Stimulated activated CD4-positive, alpha-beta T cell treated with anti-CD3 and anti-CD28 coated beads, Interleukin-15, amount 100 ng/mL, for 24 hours (primary cell): Measurements from ENCODE around the gene SEC16A.
A peak's percentile ranks its signal among the peaks of the same experiment; 100 is the strongest.

Experiments used
- DNase-seq: peaks from one replicate; pipeline ENCODE4 v3.0.0-alpha.2; 2020

Gene SEC16A

GRCh38 chr9:136517012-136517743 lies 34.3 kb upstream of the SEC16A start:
- DNase-seq, result no peak

DNA sequence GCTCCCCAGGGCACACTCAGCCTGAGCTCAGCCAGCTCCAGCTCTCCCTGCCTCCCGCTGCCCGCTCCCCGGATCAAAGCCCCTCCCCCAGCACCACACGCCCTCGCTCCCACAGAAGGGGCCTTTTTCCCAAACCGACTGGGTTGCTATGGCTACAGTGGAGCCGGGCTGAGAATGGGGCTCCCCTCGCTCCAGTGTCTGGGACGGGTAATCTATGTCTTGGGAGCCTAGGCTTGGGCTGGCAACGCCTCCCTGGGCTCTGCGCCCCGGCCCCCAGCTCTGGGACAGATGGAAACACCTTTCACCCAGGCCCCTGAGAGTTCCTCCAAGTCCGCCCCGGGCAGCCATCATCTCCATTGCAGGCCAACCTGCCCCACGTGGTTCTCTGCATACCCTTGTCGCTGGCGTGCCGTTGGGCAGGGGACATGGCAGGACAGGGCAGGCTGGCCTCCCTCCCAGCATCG lies 33.4 kb upstream of the SEC16A start:
- no peak for DNase-seq

DNA sequence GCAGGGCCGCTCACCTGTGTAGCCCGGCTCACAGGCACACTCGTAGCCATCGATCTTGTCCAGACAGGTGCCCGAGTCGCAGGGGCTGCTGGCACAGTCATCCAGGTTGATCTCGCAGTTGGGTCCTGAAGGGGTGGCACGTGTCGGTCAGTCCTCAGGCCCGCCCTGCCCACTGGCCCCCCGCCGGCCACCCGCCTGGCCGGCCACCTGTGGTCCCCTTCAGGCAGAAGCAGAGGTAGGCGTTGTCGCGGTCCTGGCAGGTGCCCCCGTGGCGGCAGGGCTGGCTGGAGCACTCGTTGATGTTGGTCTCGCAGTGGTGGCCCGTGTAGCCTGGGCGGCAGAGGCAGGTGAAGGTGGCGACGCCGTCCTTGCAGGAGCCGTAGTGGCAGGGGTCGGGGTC lies 32.4 kb upstream of the SEC16A start:
- no peak for DNase-seq

DNA sequence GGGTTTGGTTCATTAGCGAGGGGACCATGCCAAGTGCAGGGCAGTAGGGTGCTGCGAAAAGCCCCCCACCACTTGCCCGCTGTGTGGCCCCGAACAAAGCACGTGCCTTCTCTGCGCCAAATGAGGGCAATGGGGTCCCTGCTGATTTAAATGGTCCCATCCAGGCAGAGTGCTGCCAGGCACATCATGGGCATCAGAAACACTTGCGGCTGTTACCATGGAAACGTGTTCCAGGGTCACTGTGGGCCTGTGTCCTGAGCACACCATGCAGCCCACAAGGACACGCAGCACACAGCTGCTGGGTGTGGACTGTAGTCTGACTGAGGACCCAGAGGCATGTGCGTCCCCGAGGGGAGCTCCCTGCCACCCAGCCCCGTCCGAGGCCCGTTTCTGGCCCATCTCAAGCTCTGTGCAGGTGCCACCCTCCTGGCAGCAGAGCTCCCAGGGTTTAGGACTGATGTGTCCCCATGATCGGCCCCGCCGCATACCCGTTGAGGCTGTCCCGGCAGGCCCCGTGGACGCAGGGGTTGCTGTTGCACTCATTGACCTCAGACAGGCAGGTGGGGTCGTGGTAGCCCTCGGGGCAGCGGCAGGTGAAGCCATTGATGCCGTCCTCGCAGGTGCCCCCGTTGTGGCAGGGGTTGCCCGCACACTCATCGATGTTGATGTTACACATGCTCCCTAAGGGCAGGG lies 31.3 kb upstream of the SEC16A start:
- DNase-seq, result no peak

GRCh38 chr9:136513191-136513590 lies 30.4 kb upstream of the SEC16A start:
- DNase-seq, result no peak

- peak; percentile 33 for DNase-seq
Measured at GRCh38 chr9:136512651-136513071, 29.8 kb upstream of the SEC16A start.

DNA sequence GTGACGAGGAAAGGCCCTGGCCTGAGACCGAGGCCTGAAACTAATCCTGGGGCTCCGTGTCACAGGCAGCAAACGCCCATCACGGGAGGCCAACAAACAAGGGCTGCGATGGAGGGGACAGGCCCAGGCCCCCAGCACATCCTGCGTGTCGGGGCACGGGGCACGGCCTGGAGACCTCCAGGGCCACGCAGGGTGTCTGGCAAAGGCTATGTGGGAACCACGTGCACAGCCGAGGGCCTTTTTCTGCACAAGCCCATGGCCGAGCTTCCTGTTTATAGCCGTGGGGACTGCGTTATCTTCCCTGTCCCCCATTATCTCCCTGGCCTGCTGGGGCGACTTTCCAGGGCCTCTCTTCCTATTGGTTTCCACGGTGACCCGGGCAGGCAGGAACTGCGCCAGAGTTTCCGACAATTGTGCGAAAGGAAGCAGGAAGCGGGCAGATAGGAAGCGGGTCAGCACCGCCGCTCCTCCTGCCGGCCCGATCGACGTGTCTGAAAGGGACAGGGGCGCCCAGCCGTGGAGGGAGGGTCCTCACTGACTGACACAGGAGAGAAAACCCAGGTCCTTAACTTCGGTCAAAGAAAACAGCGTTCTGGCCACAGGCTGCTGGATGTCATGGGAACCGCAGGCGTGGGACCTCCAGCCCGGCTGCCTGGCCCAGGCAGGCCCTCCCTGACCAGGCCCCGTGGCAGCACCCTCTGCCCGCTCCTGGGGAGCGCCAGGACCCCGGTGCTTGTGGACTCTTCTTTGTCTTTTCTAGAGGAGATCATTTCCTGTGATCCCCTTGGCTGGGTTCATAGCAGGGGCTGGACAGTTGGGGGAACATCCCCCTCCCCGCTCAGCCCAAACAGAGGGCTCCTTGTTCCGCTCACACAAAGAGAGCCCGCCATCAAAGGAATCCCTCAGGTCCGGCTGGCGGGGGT lies 29.1 kb upstream of the SEC16A start:
- DNase-seq, result no peak

DNA sequence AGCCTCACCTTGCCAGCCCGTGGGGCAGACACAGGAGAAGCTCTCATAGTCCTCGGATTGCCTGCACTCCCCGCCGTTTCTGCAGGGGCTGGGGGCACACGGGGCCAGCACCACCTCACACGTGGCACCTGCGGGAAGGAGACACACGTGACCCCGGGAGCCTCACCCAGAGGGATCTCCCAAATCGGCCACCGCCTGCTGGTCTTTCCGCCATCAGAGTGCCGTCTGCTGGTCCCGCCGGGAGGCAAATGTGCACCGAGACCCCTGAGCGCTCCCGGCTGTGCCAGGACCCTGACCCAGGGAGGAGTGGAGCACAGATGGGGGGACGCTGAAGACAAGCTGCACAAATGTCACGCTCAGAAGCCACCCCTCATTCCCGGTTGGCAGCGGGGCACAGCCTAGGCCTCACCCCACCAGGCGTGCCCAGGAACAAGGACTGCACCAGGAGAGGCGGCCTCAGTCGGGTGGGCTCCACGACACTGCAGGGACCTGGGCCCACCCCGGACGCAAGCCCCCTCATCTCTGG lies 28.4 kb upstream of the SEC16A start:
- no peak for DNase-seq

DNA sequence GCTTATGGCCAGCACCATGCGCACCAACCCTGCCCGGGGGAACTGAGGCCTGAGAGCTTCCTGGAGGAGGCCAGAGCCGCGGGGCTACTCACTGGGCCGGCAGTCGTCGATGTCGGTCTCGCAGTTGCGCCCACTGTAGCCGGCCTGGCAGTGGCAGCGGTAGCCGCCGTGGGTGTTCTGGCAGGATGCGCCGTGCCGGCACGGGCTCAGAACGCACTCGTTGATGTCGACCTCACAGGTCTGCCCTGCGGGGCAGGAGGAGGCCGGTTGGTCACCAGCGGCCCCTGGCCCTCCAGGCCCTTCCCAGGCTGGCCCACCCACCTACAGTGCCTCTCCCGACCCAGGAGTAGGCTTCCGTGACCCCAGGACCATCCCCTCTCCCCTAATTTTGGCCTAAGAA lies 27.7 kb upstream of the SEC16A start:
- no peak for DNase-seq

- no peak for DNase-seq
Measured at GRCh38 chr9:136509549-136509948, 26.7 kb upstream of the SEC16A start.

- DNase-seq, result no peak
Measured at GRCh38 chr9:136508729-136509500, 26.1 kb upstream of the SEC16A start.

DNA sequence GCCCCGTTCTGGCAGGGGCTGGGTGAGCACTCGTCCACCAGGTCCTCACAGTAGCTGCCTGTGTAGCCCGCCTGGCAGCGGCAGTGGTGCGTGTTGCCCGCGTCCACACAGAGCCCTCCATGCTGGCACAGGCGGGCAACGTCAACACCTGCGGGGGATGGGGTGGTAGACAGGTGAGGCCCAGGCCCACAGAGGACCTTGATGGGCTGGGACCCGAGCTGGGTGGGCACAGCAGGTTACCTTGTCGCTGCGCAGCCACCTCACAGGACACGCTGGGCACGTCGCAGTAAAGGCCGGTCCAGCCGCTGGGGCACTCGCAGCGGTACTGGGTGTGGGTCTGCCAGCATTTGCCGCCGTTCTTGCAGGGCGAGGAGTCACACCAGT lies 25.1 kb upstream of the SEC16A start:
- no peak for DNase-seq

DNA sequence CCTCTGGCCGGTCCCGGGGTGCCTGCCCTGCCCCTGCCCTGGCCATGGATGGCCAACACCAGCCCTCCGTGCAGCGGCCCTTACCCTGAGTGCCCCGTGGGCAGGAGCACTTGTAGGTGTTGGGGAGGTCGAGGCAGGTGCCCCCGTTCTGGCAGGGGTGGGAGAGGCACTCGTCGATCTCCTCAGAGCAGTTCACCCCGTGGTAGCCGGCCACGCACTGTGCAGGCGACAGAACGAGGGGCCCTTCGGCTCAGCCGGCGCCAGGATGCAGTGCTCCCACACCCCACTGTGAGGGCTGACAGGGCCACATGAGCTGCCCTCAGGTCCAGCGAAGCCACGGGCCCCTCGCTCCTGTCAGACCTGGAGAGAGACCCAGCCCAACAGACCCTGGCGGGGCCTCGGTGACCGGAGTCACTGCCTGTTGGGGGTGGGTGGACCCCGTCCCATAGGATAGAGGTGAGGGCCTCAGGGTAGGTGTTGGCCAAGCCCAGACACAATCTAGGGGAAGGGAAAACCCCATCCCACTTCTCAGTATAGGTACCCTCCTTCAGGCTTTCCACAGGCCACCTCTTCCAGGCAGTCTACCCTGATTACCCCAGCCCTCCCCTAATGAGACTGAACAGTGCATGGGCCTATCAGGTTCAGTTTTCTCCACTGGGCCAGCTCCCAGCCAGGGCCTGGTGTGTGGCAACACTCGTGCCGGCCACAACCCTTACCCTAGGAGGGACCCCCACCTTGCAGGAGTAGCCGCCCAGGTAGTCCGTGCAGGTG lies 24.6 kb upstream of the SEC16A start:
- DNase-seq, result no peak

- no peak for DNase-seq
Measured at GRCh38 chr9:136506425-136506824, 23.6 kb upstream of the SEC16A start.

GRCh38 chr9:136505406-136506403 lies 22.9 kb upstream of the SEC16A start:
- DNase-seq, result no peak

DNA sequence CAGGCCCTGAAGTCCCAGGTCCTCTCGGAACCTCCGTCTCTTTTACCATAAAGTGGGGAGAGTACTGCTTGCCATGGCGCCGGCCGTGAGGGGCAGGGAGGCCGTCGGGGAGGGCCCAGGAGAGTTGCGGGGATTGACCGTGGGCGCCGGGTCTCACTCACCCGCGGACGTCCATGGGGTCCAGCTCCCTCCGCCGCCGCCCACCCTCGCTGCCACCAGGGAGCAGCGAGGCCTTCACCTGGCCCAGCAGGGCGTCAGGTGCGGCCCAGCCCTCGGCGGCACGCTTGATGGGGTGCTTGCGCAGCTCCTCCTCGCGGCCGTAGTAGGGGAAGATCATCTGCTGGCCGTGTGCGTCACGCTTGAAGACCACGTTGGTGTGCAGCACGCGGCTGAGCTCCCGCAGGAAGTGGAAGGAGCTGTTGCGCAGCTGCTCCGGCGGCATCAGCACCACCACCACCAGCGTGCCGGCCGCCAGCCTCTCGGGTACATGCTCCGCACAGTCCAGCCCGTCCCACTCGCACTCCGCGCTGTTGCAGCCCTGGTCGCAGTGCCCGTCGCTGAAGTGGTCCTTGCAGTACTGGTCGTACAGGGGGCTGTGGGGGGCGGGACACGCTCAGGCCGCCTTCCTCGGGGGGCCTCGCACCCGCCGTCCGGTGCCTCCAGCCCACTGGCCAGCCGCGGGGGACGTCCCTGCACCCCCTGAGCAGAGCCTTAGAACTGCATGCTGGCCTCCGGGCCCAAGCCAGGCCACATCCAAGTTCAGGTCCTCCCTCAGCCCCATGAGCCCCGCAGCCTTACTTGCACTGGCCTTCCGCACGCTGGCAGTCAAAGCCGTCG lies 21.9 kb upstream of the SEC16A start:
- no peak for DNase-seq

DNA sequence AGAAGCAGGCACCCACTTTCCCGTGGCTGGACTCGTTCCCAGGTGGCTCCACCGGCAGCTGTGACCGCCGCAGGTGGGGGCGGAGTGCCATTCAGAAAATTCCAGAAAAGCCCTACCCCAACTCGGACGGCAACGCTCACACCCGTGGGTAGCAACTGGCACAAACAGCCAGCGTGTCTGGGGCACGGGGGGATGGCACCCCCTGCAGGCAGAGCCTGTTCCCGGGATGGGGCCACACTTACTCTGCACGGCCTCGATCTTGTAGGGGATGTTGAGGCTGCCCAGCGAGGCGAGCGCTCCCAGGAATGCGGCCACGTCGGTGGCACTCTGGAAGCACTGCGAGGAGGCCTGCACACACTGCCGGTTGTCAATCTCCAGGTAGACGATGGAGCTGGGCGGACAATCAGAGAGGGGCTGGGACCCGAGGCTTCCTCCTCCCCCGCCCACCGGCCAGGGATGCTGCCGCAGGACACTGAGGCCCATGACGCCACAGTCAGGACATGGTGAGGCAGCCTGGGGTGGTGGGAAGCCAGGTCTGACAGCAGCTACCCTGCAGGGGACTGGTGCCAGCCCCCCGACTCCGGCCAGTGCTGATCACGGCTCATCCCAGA lies 20.2 kb upstream of the SEC16A start:
- DNase-seq, result no peak

DNA sequence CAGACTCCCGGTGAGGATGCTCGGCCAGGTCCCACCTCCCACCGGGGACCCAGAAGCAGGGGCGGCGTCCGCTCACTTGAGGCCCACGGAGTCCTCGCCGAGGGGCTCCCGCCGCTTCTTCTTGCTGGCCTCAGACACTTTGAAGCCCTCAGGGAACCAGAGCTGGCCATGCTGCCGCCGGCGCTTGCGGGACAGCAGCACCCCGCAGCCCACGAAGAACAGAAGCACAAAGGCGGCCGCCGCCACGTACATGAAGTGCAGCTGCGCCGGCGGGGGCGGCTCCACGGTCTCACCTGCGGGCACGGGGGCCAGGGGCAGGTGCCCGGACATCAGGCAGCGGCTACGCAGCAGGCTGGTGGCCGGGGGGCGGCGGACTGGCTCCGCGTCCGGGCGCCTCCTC lies 19.4 kb upstream of the SEC16A start:
- no peak for DNase-seq

DNA sequence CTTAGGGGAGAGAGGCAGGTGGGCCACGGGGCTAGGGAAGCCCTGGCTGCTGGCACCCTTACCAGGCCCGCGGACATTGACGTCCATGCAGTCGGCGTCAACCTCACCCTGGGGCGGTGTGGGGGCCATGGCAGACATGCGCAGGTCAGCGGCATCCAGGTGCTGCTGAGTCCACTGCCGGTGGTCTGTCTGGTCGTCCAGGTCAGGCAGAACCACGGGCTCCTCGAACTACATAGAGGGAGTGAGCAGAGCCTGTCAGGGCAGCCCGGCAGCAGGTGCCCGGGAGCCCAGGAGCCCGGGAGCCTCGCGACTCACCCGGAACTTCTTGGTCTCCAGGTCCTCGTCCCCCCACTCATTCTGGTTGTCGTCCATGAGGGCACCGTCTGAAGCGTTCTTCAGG lies 18.8 kb upstream of the SEC16A start:
- no peak for DNase-seq
